GM10266 (cell line): ENCODE results near the gene PTPRM.

Experiments
- DNase-seq: peaks from one replicate; pipeline ENCODE4 v3.0.0; 2012; ENCODE audit errors: extremely low spot score
- TF ChIP-seq, protein P1 (sequence below): IDR thresholded peaks from 2 replicates; pipeline ENCODE4 v1.5.1; 2012; ENCODE audit warnings: mild to moderate bottlenecking, low read depth; ENCODE audit not compliant: control insufficient read depth, insufficient read depth; ENCODE audit errors: missing control alignments

The PTPRM gene

DNA sequence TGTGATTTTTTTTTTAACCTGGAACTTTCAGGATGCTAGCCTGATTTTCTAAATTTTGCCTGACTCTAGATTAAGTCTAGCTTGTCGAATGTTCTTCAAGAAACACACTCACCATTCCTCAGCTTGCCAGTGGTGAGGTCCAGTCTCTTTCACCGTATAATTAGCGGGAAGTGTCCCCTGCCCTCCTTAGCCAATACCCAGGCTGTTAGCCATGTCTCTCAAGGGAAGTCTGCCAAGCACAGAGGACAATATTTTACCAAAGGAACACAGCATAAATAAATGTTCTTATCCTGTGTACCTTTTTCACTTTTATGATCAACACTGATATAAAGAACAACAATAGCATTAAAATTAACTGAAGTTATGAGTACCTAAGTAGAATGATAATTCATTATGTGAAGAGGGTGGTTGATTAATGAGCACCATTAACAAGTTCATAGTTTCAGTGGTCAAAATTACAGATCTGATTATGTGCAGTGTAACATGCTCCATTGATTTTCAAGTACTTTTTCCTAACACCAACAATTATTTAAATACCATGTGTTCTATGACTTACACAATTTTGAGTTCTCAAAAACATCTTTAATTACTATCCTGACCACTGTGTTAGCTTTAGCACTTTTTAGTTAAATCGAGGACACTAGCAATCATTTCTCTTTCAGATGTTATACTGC lies 596.3 kb downstream of the PTPRM start:
- TF ChIP-seq, protein P1, sequence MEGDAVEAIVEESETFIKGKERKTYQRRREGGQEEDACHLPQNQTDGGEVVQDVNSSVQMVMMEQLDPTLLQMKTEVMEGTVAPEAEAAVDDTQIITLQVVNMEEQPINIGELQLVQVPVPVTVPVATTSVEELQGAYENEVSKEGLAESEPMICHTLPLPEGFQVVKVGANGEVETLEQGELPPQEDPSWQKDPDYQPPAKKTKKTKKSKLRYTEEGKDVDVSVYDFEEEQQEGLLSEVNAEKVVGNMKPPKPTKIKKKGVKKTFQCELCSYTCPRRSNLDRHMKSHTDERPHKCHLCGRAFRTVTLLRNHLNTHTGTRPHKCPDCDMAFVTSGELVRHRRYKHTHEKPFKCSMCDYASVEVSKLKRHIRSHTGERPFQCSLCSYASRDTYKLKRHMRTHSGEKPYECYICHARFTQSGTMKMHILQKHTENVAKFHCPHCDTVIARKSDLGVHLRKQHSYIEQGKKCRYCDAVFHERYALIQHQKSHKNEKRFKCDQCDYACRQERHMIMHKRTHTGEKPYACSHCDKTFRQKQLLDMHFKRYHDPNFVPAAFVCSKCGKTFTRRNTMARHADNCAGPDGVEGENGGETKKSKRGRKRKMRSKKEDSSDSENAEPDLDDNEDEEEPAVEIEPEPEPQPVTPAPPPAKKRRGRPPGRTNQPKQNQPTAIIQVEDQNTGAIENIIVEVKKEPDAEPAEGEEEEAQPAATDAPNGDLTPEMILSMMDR: no peak
- DNase-seq: no peak

DNA sequence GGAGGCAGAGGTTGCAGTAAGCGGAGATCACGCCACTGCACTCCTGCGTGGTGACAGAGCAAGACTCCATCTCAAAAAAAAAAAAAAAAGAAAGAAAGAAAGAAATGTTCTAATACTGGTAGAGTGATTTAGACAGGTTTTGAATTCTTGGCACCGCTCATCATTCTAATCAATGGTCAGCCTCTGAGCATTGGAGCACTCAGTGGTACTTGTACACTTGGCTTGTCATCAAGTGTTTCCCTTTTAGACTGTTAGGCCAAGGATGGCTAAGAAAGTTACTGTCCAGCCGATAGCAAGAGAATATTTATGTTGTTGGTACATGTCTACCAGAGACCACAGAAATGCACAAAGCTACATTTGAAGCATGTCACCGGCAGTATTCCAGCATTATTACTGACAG lies 598.0 kb downstream of the PTPRM start:
- DNase-seq: no peak
- TF ChIP-seq, protein P1: no peak

DNA sequence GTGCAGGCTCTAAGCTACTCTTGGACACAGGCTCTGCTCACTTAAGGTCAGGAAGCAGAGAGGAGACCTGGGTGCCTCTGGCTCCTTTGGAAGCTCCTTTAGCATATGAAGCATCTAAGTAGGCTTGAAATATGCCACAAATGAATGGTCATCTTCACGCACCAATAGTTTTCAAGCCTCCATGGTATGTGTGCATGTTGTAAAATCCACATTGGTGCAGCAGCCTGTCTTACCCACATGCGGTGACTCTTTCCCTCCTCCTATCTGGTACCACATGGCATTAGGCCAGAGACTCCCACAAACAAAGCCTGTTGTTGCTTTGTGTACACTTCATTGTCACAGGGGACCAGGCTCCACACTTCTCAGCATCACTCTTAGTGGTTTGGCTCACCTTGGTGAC lies 599.9 kb downstream of the PTPRM start:
- DNase-seq: no peak

GRCh38 chr18:8167673-8168072 lies 600.6 kb downstream of the PTPRM start:
- TF ChIP-seq, protein P1: no peak
- DNase-seq: no peak

More for the DNA sequence above, 599.9 kb downstream of the PTPRM start:
- TF ChIP-seq, protein P1: no peak

DNA sequence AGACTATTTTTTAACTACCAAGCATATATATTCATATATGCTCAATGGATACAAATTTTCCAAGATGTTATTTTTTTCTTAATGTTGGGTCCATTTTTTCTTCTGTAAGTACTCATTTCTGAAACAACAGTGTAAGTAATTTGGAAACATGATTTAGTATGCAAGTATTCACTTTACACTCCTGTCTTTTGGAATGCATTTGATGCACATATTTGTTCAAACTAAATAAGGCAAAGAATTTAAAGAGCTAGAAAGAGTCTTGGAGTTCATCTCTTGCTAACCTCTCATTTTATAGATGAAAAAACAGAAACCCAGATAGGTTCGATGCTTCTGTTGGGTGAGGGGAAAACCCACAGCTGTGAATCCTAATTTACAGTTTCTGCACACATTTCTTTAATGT lies 602.6 kb downstream of the PTPRM start:
- TF ChIP-seq, protein P1: no peak
- DNase-seq: no peak

DNA sequence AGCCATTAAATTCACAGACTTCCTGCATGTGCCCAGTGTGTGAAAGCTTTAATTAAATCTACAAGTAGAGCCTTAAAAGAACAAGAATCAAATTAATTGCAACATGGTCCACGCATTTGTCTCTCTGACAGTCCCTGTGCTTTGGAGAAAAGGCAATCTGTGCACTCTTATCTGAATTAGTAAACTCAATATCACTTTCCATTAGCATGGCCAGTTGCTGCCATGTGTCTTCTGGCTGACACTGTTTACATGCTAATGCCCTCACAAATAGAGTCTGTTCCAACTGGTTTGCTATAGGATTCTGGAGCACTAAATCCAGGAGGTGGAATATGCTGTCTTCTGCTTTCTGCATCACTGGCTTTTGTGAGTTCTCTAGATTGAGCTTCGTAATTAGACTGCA lies 607.7 kb downstream of the PTPRM start:
- DNase-seq: no peak
- TF ChIP-seq, protein P1: no peak

GRCh38 chr18:8175501-8176061 lies 608.5 kb downstream of the PTPRM start:
- DNase-seq: no peak
- TF ChIP-seq, protein P1: no peak
